Left forelimb (tissue), 1 donor: ENCODE measurements around the gene CXorf49B.
"Not testable (repeated sequence)": the region's sequence is repeated elsewhere in the genome, so short reads cannot be mapped to it uniquely, and the experiment has no call there.

Experiments used
- DNase-seq: peaks from one replicate; pipeline ENCODE4 v3.0.0-alpha.2; 2018; ENCODE audit warnings: low spot score

The CXorf49B gene

DNA sequence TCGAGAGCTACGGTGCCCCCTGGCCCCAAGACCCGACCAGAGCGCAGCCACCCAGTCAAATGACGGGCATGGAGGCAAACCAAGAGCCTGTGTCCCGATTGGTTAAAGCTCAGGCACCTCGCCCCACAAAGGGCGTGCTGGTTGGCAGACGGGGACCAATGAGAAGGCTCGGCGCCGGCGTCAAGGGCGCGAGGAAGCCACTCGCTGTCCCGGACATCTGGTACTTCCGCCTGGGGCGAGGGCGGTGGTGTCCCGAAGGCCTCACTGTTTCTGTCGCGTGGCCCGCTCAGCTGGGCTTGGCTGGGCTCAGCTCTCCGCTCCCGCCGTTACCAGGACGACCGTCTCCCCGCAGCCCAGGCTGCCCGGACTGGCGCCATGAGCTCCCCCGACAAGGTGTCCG lies at the start of gene CXorf49B:
Gene CXorf49B, plus strand, starts transcription at position 301 of the 400 bp plus-strand sequence. Its CDS starts 75 bp downstream, at position 376.
- not testable (repeated sequence) for DNase-seq

DNA sequence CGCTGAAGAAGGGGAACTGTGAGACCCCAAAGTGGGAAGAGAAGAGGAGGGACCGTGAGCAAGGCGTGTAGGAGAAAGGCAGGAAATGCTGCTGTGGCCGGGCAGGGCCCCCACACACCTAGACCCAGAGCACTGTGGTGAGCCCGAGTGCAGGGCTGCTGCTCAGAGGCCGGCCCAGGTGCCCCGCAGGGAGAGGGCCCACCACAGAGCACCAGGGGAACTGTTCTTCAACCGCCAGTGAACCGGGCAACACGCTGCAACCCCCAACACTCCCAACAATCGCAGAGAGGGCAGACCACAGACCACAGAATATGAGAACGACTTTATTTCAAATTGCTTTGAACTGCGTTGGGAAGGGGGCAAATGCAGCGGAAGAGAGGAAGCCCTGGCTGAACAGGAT lies 49.1 kb upstream of the CXorf49B start:
- not testable (repeated sequence) for DNase-seq

DNA sequence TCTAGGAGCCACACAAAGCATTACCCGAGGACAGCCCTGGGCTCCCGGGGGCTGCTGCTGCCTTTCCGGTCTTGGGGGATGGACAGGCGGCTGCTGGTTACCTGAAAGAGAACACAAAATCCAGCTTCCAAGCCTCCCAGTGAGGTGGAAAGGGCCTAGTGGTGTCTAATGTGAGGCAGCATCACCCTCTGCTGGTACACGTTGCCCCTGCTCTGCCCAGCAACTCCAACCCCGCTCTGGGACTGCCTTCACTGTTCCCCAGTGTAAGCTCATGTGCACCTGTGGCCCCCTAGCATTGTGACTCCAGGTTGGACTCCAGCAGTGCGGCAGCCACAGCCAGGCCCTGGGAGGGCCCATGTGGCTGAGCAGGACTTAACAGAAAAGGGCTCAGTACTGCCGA lies 47.6 kb upstream of the CXorf49B start:
- not testable (repeated sequence) for DNase-seq

DNA sequence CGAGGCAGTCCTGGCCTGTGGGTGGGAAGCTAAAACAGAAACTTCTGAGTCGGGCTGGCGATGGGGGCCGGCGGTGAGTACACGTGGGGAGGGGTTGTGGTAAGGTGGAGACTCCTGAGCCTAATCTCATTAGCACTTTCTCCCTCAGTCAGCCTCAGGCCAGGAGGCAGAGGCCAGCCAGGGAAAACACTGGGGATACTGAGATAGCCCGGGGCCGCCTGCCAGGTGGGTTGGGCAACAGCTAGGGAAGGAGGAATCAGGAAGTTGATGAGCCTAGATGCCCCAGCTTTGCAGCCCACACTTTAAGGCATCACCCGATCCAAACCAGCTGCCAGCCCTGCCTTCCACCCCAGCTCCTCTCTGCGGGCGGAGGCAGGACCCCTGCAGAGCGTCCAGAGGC lies 46.8 kb upstream of the CXorf49B start:
- not testable (repeated sequence) for DNase-seq

DNA sequence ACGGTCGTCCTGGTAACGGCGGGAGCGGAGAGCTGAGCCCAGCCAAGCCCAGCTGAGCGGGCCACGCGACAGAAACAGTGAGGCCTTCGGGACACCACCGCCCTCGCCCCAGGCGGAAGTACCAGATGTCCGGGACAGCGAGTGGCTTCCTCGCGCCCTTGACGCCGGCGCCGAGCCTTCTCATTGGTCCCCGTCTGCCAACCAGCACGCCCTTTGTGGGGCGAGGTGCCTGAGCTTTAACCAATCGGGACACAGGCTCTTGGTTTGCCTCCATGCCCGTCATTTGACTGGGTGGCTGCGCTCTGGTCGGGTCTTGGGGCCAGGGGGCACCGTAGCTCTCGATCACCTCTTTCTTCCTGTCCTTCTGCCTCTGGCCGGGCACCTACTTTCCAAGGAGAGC lies 45.0 kb upstream of the CXorf49B start, which contains the start of gene CXorf49:
Gene CXorf49, minus strand, starts transcription at position 101 of the 400 bp plus-strand sequence. CDS start 134 bp downstream, outside the sequence.
- DNase-seq: not testable (repeated sequence)

DNA sequence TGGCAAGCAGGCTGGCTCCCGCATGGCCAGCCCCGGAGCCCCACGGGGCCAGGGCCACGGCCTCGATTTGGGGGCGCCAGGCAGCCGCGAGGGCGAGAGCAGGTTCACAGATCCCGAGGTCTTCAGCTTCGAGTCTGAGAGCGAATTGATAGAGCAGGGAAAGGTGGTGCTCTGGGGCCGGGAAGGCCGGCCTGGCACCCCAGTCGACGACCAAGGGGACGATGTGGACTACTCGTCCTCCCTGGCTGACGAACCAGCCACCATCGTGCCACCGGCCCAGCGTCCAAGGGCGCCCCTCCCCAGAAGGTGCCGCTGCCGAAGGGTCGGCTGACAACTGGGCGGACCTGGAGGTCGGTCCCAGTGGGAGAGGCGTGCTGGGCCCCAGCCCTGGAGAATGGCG lies 44.0 kb upstream of the CXorf49B start:
- DNase-seq: not testable (repeated sequence)

DNA sequence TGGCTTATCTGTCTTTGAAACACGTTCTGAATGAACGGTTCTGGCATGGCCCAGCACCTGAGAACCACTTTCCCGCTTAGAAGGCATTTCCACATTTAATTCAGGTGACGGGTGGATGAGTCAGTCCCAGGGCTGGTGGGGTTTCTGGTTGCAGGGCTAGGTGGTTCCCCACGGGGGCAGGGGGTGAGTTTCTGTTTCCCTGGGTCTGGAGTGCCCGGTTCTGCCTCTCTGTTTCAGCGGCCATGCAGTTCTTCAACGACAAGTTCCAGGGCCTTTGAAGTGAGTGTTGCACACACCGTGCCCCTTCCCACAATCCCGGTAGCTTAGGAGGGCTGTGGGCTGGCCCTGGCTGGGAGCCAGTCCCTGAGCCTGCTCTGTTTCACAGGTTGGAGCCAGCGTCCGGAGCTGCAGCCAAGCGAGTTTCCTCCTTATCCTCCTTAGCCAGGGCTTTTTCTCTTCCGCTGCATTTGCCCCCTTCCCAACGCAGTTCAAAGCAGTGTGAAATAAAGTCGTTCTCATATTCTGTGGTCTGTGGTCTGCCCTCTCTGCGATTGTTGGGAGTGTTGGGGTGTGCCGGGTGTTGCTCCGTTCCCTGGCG lies 42.8 kb upstream of the CXorf49B start:
- DNase-seq: not testable (repeated sequence)

DNA sequence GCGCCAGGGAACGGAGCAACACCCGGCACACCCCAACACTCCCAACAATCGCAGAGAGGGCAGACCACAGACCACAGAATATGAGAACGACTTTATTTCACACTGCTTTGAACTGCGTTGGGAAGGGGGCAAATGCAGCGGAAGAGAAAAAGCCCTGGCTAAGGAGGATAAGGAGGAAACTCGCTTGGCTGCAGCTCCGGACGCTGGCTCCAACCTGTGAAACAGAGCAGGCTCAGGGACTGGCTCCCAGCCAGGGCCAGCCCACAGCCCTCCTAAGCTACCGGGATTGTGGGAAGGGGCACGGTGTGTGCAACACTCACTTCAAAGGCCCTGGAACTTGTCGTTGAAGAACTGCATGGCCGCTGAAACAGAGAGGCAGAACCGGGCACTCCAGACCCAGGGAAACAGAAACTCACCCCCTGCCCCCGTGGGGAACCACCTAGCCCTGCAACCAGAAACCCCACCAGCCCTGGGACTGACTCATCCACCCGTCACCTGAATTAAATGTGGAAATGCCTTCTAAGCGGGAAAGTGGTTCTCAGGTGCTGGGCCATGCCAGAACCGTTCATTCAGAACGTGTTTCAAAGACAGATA lies 2.4 kb upstream of the CXorf49B start:
- not testable (repeated sequence) for DNase-seq

DNA sequence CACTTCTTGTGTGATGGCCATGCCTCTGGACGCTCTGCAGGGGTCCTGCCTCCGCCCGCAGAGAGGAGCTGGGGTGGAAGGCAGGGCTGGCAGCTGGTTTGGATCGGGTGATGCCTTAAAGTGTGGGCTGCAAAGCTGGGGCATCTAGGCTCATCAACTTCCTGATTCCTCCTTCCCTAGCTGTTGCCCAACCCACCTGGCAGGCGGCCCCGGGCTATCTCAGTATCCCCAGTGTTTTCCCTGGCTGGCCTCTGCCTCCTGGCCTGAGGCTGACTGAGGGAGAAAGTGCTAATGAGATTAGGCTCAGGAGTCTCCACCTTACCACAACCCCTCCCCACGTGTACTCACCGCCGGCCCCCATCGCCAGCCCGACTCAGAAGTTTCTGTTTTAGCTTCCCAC lies 1.7 kb downstream of the CXorf49B start:
- DNase-seq: not testable (repeated sequence)

DNA sequence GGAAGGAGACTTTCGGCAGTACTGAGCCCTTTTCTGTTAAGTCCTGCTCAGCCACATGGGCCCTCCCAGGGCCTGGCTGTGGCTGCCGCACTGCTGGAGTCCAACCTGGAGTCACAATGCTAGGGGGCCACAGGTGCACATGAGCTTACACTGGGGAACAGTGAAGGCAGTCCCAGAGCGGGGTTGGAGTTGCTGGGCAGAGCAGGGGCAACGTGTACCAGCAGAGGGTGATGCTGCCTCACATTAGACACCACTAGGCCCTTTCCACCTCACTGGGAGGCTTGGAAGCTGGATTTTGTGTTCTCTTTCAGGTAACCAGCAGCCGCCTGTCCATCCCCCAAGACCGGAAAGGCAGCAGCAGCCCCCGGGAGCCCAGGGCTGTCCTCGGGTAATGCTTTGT lies 2.5 kb downstream of the CXorf49B start:
- DNase-seq: not testable (repeated sequence)

DNA sequence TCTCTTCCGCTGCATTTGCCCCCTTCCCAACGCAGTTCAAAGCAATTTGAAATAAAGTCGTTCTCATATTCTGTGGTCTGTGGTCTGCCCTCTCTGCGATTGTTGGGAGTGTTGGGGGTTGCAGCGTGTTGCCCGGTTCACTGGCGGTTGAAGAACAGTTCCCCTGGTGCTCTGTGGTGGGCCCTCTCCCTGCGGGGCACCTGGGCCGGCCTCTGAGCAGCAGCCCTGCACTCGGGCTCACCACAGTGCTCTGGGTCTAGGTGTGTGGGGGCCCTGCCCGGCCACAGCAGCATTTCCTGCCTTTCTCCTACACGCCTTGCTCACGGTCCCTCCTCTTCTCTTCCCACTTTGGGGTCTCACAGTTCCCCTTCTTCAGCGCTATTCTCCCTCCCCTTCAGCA lies 4.0 kb downstream of the CXorf49B start:
- DNase-seq: not testable (repeated sequence)

DNA sequence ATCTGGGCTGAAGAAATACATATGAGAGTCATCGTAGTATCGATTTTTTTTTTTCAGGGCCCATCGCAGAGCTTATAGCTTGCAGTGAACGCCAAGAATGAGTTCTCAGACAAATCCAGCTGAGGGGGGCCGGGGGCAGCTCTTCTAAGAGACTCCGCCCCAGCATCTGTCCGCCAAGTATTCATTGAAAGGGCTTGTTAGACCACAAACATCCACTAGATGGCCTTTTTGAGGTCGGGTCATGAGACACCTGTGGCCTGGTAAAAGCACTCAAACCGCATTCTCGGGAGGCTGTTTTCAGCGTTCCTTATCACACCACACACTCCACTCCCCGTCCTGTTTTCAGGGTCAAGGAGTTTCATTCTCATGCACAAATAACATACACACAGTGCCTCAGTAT lies 15.2 kb downstream of the CXorf49B start:
- DNase-seq: not testable (repeated sequence)

DNA sequence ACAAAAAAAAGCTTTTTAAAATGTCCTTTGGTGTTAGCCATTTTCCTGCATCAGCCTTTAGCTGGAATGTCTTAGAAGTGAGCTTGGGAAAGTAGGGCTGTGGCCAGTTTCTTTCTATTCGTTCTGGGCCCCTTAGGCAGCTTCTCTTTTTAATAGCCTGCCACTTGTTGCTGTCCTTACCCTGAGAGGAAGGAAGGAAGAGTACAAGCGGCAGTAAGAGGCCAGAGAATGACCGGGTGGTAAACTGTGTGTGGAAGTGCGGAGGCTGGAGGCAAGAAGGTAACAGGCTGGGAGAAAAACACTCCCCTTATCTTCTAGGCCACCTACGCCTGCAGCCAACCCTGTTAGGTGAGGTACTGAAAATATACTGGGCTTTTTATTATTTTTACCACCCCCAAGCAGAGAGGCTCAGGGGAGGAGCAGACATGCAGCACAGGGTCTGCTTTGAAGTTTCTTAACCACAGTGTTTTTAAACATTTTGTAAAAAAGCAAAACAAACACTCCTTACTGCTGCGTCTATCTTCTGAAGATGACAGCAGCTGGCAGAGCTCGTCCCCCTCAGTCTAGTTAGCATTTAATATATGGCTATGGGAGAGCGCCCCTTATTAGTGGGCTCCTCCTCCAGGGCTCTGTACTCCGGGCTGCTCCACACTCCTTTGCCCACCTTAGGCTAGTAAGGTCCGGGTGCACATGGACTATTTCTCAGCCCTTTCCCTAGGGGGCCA lies 19.2 kb downstream of the CXorf49B start:
- not testable (repeated sequence) for DNase-seq

DNA sequence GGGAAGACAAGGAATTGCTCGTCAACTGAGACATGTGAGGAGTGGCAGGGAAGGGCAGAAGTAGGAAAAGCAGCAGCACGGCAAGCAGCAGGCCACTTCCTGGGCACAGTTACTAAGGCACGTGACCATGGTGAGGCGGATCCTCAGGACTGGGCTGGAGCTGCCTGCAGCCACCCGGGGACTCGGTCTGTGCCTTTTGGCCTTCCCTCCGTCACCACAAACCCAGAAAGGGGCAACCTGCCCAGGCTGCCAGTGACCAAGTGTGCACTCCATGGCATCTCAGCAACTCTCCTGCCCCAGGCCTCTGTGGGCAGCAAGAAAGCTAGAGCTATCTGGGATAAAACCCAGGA lies 19.8 kb downstream of the CXorf49B start:
- DNase-seq: not testable (repeated sequence)

DNA sequence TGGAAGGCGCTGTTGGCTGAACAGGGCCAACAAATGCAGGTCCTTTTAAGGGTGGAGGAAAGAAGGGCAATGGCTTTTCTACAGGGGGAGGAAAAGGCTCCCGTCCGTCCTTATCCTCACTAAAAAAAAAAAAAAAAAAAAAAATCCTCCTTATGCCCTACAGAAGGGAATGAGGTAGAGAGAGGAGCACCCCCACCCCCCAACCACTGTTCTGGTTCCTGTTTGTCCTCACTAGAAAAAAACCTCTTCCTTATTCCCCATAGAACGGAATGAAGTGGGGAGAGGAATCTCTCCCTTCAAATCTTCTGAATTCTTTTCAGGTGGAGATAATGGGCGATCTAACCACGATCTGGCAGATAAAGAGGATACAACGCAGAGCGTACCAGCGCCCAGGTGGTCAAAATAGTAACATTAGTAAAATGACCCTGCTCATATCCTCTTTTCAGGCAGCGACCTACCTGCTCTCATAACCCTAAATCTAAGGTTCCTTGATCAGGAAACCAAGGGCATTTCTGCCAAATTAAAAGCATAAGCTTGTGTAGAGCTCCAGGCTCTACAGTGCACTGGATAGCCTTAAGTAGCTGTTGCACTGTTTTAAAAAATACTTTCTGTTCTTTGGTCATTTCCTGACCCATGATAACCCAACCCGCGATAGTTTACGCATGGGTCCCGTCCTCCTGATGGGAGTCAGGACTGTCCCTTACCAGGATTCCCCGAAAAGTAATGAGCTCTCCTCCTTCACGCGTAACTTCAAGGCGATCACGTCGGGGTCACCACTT lies 20.6 kb downstream of the CXorf49B start:
- DNase-seq: not testable (repeated sequence)

DNA sequence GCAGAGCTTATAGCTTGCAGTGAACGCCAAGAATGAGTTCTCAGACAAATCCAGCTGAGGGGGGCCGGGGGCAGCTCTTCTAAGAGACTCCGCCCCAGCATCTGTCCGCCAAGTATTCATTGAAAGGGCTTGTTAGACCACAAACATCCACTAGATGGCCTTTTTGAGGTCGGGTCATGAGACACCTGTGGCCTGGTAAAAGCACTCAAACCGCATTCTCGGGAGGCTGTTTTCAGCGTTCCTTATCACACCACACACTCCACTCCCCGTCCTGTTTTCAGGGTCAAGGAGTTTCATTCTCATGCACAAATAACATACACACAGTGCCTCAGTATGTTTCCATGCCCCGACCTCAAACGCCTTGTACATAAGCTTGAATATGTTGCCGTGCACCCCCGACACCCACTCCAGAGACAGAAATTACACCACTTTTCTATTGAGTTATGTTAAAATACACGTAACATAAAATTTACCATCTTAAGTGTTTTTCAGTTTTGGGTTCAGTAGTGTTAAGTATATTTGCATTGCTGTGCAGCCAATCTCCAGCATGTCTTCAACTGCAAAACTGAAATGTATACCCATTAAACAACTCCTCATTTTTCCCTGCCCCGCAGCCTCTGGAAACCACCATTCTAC lies 21.3 kb downstream of the CXorf49B start:
- DNase-seq: not testable (repeated sequence)

DNA sequence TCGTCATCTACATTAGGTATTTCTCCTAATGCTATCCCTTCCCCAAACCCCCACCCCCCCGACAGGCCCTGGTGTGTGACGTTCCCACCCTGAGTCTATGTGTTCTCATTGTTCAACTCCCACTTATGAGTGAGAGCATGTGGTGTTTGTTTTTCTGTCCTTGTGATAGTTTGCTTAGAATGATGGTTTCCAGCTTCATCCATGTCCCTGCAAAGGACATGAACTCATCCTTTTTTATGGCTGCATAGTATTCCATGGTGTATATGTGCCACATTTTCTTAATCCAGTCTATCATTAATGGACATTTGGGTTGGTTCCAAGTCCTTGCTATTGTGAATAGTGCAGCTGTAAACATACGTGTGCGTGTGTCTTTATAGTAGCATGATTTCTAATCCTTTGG lies 43.3 kb downstream of the CXorf49B start:
- DNase-seq: not testable (repeated sequence)

DNA sequence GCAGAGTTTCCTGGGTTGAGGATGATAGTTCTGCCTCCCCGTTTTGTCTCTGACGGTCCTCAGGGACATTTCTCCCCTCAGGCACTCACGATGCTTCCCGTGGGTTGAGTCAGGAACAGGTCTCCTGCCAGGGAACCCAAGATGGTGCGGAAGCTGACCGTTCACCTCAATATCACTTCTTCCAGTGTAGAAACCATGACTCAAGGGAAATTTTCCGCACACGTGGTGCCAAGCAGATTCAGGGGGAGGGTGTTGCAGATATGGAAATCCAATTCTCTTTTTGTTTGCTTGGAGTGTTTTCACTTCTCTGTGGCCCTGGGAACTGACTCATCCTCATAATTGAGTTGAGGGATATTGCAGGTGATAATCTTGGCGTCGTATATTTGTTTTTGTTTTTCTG lies 46.7 kb downstream of the CXorf49B start:
- no peak for DNase-seq

DNA sequence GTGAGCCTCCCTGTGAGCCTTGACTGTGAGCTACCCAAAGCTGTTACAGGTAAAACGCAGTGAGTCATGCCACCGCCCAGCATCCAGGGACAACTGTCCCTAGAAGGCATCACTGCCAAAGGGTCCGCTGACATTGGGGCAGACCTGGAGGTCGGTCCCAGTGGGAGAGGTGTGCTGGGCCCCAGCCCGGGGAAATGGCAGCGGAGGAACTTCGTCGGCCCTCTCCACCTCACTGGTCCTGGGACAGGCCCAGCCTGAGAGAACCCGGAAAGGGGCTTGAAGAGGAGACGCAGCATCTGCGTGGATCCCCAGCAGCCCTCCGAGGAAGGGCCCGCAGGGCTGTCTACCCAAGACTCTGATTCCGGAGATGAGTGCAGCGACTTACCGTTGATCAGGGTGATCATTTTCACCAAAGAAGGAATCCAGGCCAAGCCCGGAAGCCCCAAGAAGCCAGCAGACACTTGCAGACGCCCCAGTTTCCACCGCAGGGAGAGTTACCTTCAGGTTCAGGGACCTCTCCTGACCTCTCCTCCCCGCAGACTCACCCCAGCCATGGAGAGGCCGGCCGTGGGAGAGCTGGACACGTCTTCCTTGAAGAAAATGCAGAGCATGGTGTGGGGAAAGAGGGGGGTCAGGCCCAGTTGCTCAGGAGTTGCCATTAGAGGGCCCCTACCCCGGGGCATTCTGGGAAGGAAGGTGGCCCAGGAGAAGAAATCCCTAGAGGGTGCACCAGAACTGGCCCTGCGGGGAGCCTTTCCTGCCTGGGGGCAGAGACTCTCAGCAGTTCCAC lies 51.2 kb downstream of the CXorf49B start:
- DNase-seq: no peak

DNA sequence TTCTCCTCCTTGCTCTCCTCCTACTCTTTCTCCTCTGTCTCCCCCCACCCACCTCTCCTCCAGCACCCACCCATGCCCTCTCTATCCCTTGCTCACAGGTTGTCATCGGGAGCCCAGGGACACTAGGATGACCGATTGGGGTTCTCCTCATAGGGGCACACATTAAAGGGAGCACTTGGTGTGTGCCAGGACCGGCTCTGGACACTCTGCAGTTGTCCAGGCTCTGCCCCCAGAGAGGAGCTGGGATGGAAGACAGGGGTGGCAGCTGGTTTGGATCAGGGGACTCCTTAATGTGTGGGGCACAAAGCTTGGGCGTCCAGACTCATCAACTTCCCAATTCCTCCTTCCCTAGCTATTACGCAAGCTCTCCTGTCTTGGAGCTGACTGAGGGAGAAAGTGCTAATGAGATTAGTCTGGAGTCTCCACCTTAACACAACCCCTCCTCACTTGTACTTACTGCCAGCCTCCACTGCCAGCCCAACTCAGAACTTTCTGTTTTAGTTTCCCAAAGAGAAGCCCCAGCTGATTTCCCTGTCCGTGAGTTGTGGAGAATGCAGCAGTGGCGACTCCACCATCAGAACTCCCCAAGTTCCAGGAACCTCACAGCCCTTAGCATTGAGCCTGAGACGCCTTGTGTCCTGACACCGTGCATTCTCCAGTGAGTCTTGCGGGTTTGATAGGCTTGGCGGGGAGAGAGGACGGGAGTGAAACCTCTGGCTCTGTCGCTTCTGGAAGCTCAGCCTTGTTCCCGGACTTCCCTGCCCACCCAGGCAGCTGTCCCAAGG lies 52.2 kb downstream of the CXorf49B start:
- DNase-seq: no peak

DNA sequence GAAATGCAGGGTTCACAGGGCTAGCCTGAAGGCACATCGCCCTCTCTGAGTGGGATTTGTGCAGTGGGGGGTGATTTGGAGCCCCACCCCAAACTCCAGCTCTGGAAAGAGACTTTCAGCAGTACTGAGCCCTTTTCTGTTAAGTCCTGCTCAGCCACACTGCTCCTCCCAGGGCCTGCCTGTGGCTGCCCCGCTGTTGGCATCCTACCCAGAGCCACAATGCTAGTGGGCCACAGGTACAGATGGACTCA lies 52.7 kb downstream of the CXorf49B start:
- no peak for DNase-seq
